HUES48 (cell line): ENCODE measurements around the gene SLC30A1.
A peak's percentile ranks its signal among the peaks of the same experiment; 100 is the strongest.

Experiments used
- H3K27ac ChIP-seq: one replicate; pipeline ENCODE4 v1.7.0; 2013; ENCODE audit warnings: low read depth, low read length, inconsistent platforms
- H3K27me3 ChIP-seq: 2 replicates; pipeline ENCODE4 v1.6.1; 2013; ENCODE audit warnings: mild to moderate bottlenecking, low read length; ENCODE audit not compliant: control insufficient read depth, insufficient read depth
- H3K36me3 ChIP-seq: 2 replicates; pipeline ENCODE4 v1.6.1; 2013; ENCODE audit warnings: low read length; ENCODE audit not compliant: control insufficient read depth, insufficient read depth
- H3K4me1 ChIP-seq: 2 replicates; pipeline ENCODE4 v1.6.1; 2013; ENCODE audit warnings: mild to moderate bottlenecking, low read length; ENCODE audit not compliant: control insufficient read depth, insufficient read depth
- H3K4me3 ChIP-seq: 2 replicates; pipeline ENCODE4 v1.5.1; 2013; ENCODE audit warnings: mild to moderate bottlenecking, low read depth, low read length
- H3K9ac ChIP-seq: 2 replicates; pipeline ENCODE4 v1.6.1; 2013; ENCODE audit warnings: mild to moderate bottlenecking, low read depth, low read length, moderate library complexity
- H3K9me3 ChIP-seq: 2 replicates; pipeline ENCODE4 v1.6.1; 2013; ENCODE audit warnings: low read length; ENCODE audit not compliant: control insufficient read depth, insufficient read depth

The SLC30A1 gene

GRCh38 chr1:211559222-211560010, 19.5 kb downstream of the SLC30A1 start:
- H3K9me3 ChIP-seq: no peaks in the 10 kb centered on the region
- H3K4me1 ChIP-seq: no peaks in the 10 kb centered on the region
- H3K36me3 ChIP-seq: no peaks in the 10 kb centered on the region
- H3K4me3 ChIP-seq: no peak overlapping the region
- H3K9ac ChIP-seq: no peak overlapping the region
- H3K27me3 ChIP-seq: no peaks in the 10 kb centered on the region
- H3K27ac ChIP-seq: no peak overlapping the region

GRCh38 chr1:211557894-211558625, 20.9 kb downstream of the SLC30A1 start:
- H3K9me3 ChIP-seq: no peaks in the 10 kb centered on the region
- H3K4me1 ChIP-seq: no peaks in the 10 kb centered on the region
- no peak overlapping the region for H3K27ac ChIP-seq
- H3K9ac ChIP-seq: no peak overlapping the region
- H3K4me3 ChIP-seq: no peak overlapping the region
- no peaks in the 10 kb centered on the region for H3K36me3 ChIP-seq
- no peaks in the 10 kb centered on the region for H3K27me3 ChIP-seq

- H3K36me3 ChIP-seq: no peaks in the 10 kb centered on the region
- H3K9me3 ChIP-seq: no peaks in the 10 kb centered on the region
- H3K9ac ChIP-seq: no peak overlapping the region
- H3K27me3 ChIP-seq: no peaks in the 10 kb centered on the region
- H3K27ac ChIP-seq: no peak overlapping the region
- H3K4me3 ChIP-seq: no peak overlapping the region
- no peaks in the 10 kb centered on the region for H3K4me1 ChIP-seq
These were observed 25.4 kb downstream of the SLC30A1 start for GRCh38 chr1:211553549-211553948.

GRCh38 chr1:211551638-211552460, 27.1 kb downstream of the SLC30A1 start:
- Histone ChIP-seq H3K9me3 (no peaks in the 10 kb centered on the region), H3K36me3 (no peaks in the 10 kb centered on the region), H3K27ac (no peak overlapping the region), H3K9ac (no peak overlapping the region), H3K4me3 (no peak overlapping the region), H3K27me3 (no peaks in the 10 kb centered on the region), H3K4me1 (no peaks in the 10 kb centered on the region)

- no peaks in the 10 kb centered on the region for H3K27me3 ChIP-seq
- no peak overlapping the region for H3K9ac ChIP-seq
- H3K9me3 ChIP-seq: no peaks in the 10 kb centered on the region
- no peaks in the 10 kb centered on the region for H3K4me1 ChIP-seq
- no peaks in the 10 kb centered on the region for H3K36me3 ChIP-seq
- H3K27ac ChIP-seq: no peak overlapping the region
- H3K4me3 ChIP-seq: no peak overlapping the region
These were observed 29.8 kb downstream of the SLC30A1 start for GRCh38 chr1:211549092-211549711.

GRCh38 chr1:211548321-211549091, 30.5 kb downstream of the SLC30A1 start:
- Histone ChIP-seq H3K4me1 (no peaks in the 10 kb centered on the region), H3K27ac (peak overlapping the region; percentile 12), H3K27me3 (no peaks in the 10 kb centered on the region), H3K9me3 (no peaks in the 10 kb centered on the region), H3K36me3 (no peaks in the 10 kb centered on the region), H3K9ac (no peak overlapping the region), H3K4me3 (no peak overlapping the region)

GRCh38 chr1:211547710-211548109, 31.3 kb downstream of the SLC30A1 start:
- no peaks in the 10 kb centered on the region for H3K27me3 ChIP-seq
- no peaks in the 10 kb centered on the region for H3K4me1 ChIP-seq
- no peak overlapping the region for H3K9ac ChIP-seq
- no peaks in the 10 kb centered on the region for H3K9me3 ChIP-seq
- no peaks in the 10 kb centered on the region for H3K36me3 ChIP-seq
- no peak overlapping the region for H3K4me3 ChIP-seq
- no peak overlapping the region for H3K27ac ChIP-seq

GRCh38 chr1:211546543-211546942, 32.4 kb downstream of the SLC30A1 start:
- no peak overlapping the region for H3K4me3 ChIP-seq
- H3K27ac ChIP-seq: no peak overlapping the region
- no peaks in the 10 kb centered on the region for H3K27me3 ChIP-seq
- H3K9ac ChIP-seq: no peak overlapping the region
- no peaks in the 10 kb centered on the region for H3K4me1 ChIP-seq
- H3K9me3 ChIP-seq: no peaks in the 10 kb centered on the region
- H3K36me3 ChIP-seq: no peaks in the 10 kb centered on the region

GRCh38 chr1:211543025-211543424, 35.9 kb downstream of the SLC30A1 start:
- H3K27ac ChIP-seq: no peak overlapping the region
- H3K9ac ChIP-seq: no peak overlapping the region
- no peaks in the 10 kb centered on the region for H3K27me3 ChIP-seq
- H3K4me3 ChIP-seq: no peak overlapping the region
- no peaks in the 10 kb centered on the region for H3K4me1 ChIP-seq
- no peaks in the 10 kb centered on the region for H3K36me3 ChIP-seq
- 0 out of 2 replicates have a peak, but pooled peaks cover 3% of the 10 kb centered on the region for H3K9me3 ChIP-seq
